Right ventricle myocardium inferior (tissue), 1 donor: ENCODE data around the gene ABCA13. TPM values are rescaled to one million over a fixed set of nuclear protein-coding genes. Genes with fewer than 3 reads are reported as not detected.
"Not testable (repeated sequence)": the region's sequence is repeated elsewhere in the genome, so short reads cannot be mapped to it uniquely, and the experiment has no call there.

ENCODE experiments used
- ATAC-seq: fragments of 200-7000 bp; cut with Tn5 transposase; one replicate; pipeline ENCODE4 v1.9.1; 2020; ENCODE audit warnings: mild to moderate bottlenecking, moderate library complexity
- DNase-seq: peaks from one replicate; pipeline ENCODE4 v3.0.0; 2021; ENCODE audit errors: missing footprints
- intact Hi-C: fragments of 100-400 bp; cut with DNase I; formaldehyde crosslinking; loops from one replicate; pipeline ENCODE4 v1.11.0; 2022
- total RNA-seq: library from RNA; stranded (reverse); fragmentation: NEBNext Ultra II Directional; extraction: Animal tissue kit (Norgen Biotek cat#: 25700); gene quantifications from one replicate; pipeline ENCODE4 v1.2.1, GENCODE V29; 2021
- donor health status: DM: no; HTN: yes; CAD: no; lungs with severe emphysema.

The ABCA13 gene
- total RNA-seq, 1 donor from 2014 or later, result not detected

GRCh38 chr7:48168159-48168558, 3.1 kb upstream of the ABCA13 start:
- DNase-seq, result no peak
- intact Hi-C loops, result no loop called here
- ATAC-seq, result no peak

GRCh38 chr7:48170506-48170905, 752 bp upstream of the ABCA13 start:
- DNase-seq, result no peak
- no peak for ATAC-seq
- intact Hi-C loops, result no loop called here

- ATAC-seq, result no peak
- no peak for DNase-seq
- intact Hi-C loops, result no loop called here
Measured at GRCh38 chr7:48173313-48173712, 2.1 kb downstream of the ABCA13 start.

- no peak for DNase-seq
- no peak for ATAC-seq
- intact Hi-C loops, result no loop called here
Measured at GRCh38 chr7:48173756-48174382, 2.6 kb downstream of the ABCA13 start.

- ATAC-seq (no peak), DNase-seq (no peak)
- intact Hi-C loops, result no loop called here
Measured at GRCh38 chr7:48175019-48175418, 3.8 kb downstream of the ABCA13 start.

- ATAC-seq, result no peak
- DNase-seq, result no peak
- intact Hi-C loops, result no loop called here
Measured at GRCh38 chr7:48176356-48176893, 5.2 kb downstream of the ABCA13 start.

GRCh38 chr7:48177271-48177670, 6.0 kb downstream of the ABCA13 start:
- intact Hi-C loops, result no loop called here
- no peak for ATAC-seq
- no peak for DNase-seq

- intact Hi-C loops, result no loop called here
- no peak for ATAC-seq
Measured at GRCh38 chr7:48179496-48180030, 8.3 kb downstream of the ABCA13 start.

GRCh38 chr7:48180981-48181380, 9.7 kb downstream of the ABCA13 start:
- intact Hi-C loops, result no loop called here
- ATAC-seq (no peak), DNase-seq (no peak)

More at GRCh38 chr7:48179496-48180030, 8.3 kb downstream of the ABCA13 start:
- no peak for DNase-seq

- no peak for DNase-seq
- no peak for ATAC-seq
- intact Hi-C loops, result no loop called here
Measured at GRCh38 chr7:48182718-48183369, 11.6 kb downstream of the ABCA13 start.

- ATAC-seq (no peak), DNase-seq (no peak)
- intact Hi-C loops, result no loop called here
Measured at GRCh38 chr7:48183370-48183743, 12.1 kb downstream of the ABCA13 start.

GRCh38 chr7:48183965-48184364, 12.7 kb downstream of the ABCA13 start:
- ATAC-seq, result no peak
- intact Hi-C loops, result no loop called here
- DNase-seq, result no peak

- DNase-seq (no peak), ATAC-seq (no peak)
- intact Hi-C loops, result no loop called here
Measured at GRCh38 chr7:48188776-48189520, 17.7 kb downstream of the ABCA13 start.

- DNase-seq (no peak), ATAC-seq (no peak)
- intact Hi-C loops, result no loop called here
Measured at GRCh38 chr7:48192996-48193395, 21.7 kb downstream of the ABCA13 start.

- DNase-seq, result no peak
- ATAC-seq, result no peak
- intact Hi-C loops, result no loop called here
Measured at GRCh38 chr7:48193421-48193820, 22.2 kb downstream of the ABCA13 start.

GRCh38 chr7:48200946-48201589, 29.8 kb downstream of the ABCA13 start:
- ATAC-seq, intact Hi-C loops, DNase-seq: not testable (repeated sequence)

- ATAC-seq, DNase-seq, intact Hi-C loops: not testable (repeated sequence)
Measured at GRCh38 chr7:48202916-48203315, 31.7 kb downstream of the ABCA13 start.

- DNase-seq (no peak), ATAC-seq (no peak)
Measured at GRCh38 chr7:48207155-48207675, 36.0 kb downstream of the ABCA13 start.

More at GRCh38 chr7:48207155-48207675, 36.0 kb downstream of the ABCA13 start:
- intact Hi-C loops, result no loop called here
